Choroid plexus epithelial cell (primary cell): ENCODE measurements around the gene SERPINB8.

Source experiments
- DNase-seq: peaks from one replicate; pipeline ENCODE4 v3.0.0-alpha.2; 2010; ENCODE audit warnings: low read depth
- H3K4me3 ChIP-seq: 2 replicates; pipeline ENCODE4 v1.5.1; 2011; ENCODE audit warnings: low read depth, mild to moderate bottlenecking, control low read depth, low read length, moderate library complexity
- TF ChIP-seq, protein P1 (sequence below): conservative IDR thresholded peaks from 2 replicates; pipeline ENCODE4 v1.5.1; 2011; ENCODE audit warnings: low read depth, mild to moderate bottlenecking, control low read depth, inconsistent platforms, low read length, moderate library complexity

SERPINB8 gene

GRCh38 chr18:64032312-64032711 lies 62.4 kb downstream of the SERPINB8 start:
- no peak overlapping the region for H3K4me3 ChIP-seq
- DNase-seq: no peak
- TF ChIP-seq, protein P1, sequence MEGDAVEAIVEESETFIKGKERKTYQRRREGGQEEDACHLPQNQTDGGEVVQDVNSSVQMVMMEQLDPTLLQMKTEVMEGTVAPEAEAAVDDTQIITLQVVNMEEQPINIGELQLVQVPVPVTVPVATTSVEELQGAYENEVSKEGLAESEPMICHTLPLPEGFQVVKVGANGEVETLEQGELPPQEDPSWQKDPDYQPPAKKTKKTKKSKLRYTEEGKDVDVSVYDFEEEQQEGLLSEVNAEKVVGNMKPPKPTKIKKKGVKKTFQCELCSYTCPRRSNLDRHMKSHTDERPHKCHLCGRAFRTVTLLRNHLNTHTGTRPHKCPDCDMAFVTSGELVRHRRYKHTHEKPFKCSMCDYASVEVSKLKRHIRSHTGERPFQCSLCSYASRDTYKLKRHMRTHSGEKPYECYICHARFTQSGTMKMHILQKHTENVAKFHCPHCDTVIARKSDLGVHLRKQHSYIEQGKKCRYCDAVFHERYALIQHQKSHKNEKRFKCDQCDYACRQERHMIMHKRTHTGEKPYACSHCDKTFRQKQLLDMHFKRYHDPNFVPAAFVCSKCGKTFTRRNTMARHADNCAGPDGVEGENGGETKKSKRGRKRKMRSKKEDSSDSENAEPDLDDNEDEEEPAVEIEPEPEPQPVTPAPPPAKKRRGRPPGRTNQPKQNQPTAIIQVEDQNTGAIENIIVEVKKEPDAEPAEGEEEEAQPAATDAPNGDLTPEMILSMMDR: no peak

DNA sequence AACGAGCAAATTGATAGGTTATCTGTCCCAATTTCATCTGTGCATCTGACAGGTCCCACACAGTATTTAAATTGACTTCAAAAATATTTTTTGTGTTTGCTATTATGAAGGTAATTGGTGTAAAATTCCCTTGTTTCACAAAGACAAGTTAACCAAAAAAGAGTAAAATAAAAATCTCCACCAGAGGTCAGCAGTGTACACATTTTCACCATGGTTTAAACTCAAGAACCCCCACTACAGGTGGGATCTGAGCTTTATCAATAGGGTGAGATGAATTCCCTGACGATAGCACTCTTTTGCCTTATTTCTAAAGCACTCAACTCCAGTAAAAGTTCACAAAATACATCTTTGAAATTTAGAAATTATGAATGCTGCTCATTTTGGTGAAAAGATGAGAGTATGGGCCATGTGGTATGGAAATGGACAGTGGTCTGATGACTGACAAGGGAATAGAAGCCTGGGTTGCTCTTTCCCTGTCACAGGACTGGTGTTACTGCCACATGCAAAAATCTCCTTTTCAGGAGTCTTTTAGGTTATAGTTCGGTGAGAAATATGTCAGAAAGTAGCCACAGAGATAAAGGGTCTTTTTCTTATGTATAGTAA lies 68.0 kb downstream of the SERPINB8 start:
- TF ChIP-seq, protein P1: peak; percentile 62
- DNase-seq: peak; percentile 59
- no peak overlapping the region for H3K4me3 ChIP-seq
